ENCODE data around the gene SLC25A20. TPM values are rescaled to one million over a fixed set of nuclear protein-coding genes. Genes with fewer than 3 reads are reported as not detected.
A peak's percentile ranks its signal among the peaks of the same experiment; 100 is the strongest.
"Not testable (repeated sequence)": the region's sequence is repeated elsewhere in the genome, so short reads cannot be mapped to it uniquely, and the experiment has no call there.

SLC25A20 gene
- total RNA-seq, 1 donor from 2014 or later, result 23.7 TPM

DNA sequence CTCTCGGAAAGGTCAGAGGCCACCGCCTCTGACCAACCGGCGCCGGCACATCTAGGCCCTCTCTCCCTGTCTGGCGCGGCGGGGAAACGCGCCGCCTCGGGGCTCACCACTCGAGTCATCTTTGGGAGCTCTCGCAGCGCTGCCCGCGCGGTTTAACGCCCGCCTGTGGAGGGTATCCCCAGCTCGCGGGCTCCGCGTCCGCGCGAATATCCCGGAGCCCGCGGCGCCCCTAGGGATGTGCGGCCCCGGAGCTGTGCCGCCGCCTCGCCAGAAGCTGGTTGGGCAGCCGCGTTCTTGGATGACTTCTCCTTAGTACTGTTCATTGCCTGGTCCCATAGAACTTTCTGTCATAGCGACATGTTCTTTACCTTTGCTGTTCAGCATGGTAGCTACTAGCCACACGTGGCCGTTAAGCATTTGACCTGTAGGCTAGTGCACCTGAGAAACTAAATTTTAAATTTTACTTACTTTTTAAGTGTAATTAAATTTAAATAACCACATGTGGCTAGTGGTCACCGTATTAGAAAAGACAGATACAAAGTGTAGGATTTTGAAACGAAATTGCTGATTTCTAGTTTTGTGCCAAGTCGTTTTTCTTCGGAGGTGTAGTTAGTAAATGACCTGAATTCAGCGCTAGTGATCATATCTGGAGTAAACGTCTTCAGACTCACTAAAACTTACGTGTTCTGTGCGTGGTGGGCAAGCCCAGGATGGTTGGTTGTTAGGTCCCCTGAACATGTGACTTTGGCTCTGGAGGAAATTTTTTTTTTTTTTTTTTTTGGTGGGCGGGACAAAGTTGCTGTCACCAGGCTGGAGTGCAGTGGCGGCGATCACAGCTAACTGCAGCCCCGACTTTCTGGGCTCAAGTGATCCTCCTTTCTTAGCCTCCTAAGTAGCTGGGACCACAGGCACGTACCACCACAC lies 20.8 kb upstream of the SLC25A20 start:
- Mint-ChIP-seq H3K9me3 (ENCODE audit: low read depth) (no peaks in the 10 kb centered on the region), H3K27me3 (ENCODE audit: low read depth) (no peaks in the 10 kb centered on the region), H3K4me1 (ENCODE audit: low read depth) (peaks cover 22% of the 10 kb centered on the region), H3K4me3 (ENCODE audit: unreplicated experiment) (peak overlapping the region; percentile 87), H3K27ac (ENCODE audit: unreplicated experiment) (peak overlapping the region; percentile 95), H3K36me3 (ENCODE audit: low read depth) (peaks cover 2% of the 10 kb centered on the region)
- TF ChIP-seq CTCF (IDR thresholded peaks at IDR 0.05), result no peak
- DNase-seq (ENCODE audit: low spot score), result no peak

DNA sequence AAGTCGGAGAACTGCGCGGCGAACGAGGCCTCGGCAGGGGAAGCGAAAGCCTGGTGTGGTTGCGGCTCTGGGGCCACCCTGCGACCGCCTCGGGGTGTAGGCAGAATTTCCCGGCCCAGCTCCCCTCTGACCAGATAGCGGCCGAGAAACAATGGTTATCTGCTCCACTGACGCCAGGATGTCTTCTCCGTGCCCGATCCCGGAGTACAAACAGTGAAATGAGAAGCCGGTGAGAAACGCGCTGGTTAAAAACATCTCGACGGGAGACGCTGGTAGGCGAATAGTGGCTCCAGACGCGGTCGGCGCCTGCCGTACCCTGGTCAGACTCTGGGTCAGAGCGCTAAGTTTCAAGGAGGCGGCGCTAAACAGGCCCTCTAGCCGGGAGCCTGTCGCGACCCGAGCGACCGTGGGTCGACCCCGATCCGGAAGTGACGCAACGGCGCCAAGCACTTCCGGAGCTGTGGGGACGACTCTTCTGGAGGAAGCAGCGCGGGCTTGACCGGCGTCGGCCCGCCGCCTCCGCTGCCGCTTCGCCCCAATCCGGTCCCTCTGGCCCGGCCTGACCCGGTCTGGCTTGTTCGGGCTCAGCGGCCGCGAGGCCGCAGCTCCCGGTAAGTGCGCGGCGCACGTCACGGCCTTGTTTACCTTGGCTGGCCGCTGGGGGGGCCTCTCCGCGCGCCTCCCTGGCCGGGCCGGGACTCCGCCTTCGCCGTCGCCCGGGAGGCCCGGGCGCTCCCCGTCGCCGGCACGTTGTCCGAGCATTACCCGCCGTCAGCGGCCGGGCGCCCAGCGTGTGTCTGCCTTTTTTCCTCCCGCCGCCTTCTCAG lies 19.9 kb upstream of the SLC25A20 start, which contains the start of gene ARIH2:
Gene ARIH2, plus strand, starts transcription at position 455 of the 827 bp plus-strand sequence. CDS start 8,717 bp downstream, outside the sequence.
- Mint-ChIP-seq H3K27me3 (ENCODE audit: low read depth) (no peaks in the 10 kb centered on the region), H3K4me1 (ENCODE audit: low read depth) (peaks cover 22% of the 10 kb centered on the region), H3K4me3 (ENCODE audit: unreplicated experiment) (peak within 1 kb of the TSS; percentile 87), H3K27ac (ENCODE audit: unreplicated experiment) (peak within 1 kb of the TSS; percentile 99), H3K9me3 (ENCODE audit: low read depth) (no peaks in the 10 kb centered on the region), H3K36me3 (ENCODE audit: low read depth) (no peaks in the 10 kb centered on the region)
- TF ChIP-seq CTCF (IDR thresholded peaks at IDR 0.05), result peak; percentile 42
- peak; percentile 96 for DNase-seq (ENCODE audit: low spot score)

- Mint-ChIP-seq H3K36me3 (ENCODE audit: low read depth) (no peaks in the 10 kb centered on the region), H3K27me3 (ENCODE audit: low read depth) (no peaks in the 10 kb centered on the region), H3K27ac (ENCODE audit: unreplicated experiment) (no peak overlapping the region), H3K9me3 (ENCODE audit: low read depth) (no peaks in the 10 kb centered on the region), H3K4me3 (ENCODE audit: unreplicated experiment) (no peak overlapping the region), H3K4me1 (ENCODE audit: low read depth) (peaks cover 17% of the 10 kb centered on the region)
- TF ChIP-seq CTCF (IDR thresholded peaks at IDR 0.05), result no peak
- no peak for DNase-seq (ENCODE audit: low spot score)
These were observed 16.6 kb upstream of the SLC25A20 start for GRCh38 chr3:48915296-48915695.

GRCh38 chr3:48907026-48907425 lies 8.3 kb upstream of the SLC25A20 start:
- not testable (repeated sequence) for H3K27me3 Mint-ChIP-seq (ENCODE audit: low read depth); H3K27ac Mint-ChIP-seq (ENCODE audit: unreplicated experiment); H3K9me3 Mint-ChIP-seq (ENCODE audit: low read depth); H3K4me3 Mint-ChIP-seq (ENCODE audit: unreplicated experiment); H3K4me1 Mint-ChIP-seq (ENCODE audit: low read depth); DNase-seq (ENCODE audit: low spot score); H3K36me3 Mint-ChIP-seq (ENCODE audit: low read depth)

DNA sequence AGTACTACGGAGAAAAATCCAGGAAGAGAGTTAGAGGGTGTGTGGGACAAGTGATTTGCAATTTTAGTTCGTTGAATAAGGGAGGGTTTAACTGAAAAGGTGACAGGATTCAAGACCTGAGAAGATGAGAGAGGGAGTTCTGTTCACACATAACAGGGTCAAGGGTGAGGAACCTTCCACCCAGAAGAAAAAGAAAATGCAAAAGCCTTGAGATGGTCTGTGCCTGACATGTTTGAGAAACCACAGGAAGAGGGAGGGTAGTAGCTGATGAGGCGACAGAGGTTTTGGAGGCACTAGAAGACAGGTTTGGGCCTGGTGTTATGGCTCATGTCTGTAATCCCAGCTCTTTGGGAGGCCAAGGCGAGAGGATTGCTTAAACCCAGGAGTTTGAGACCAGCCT lies 591 bp upstream of the SLC25A20 start:
- H3K27me3 Mint-ChIP-seq (ENCODE audit: low read depth), result no peaks in the 10 kb centered on the region
- peaks cover 2% of the 10 kb centered on the region for H3K36me3 Mint-ChIP-seq (ENCODE audit: low read depth)
- TF ChIP-seq CTCF (IDR thresholded peaks at IDR 0.05), result no peak
- H3K27ac Mint-ChIP-seq (ENCODE audit: unreplicated experiment), result peak overlapping the region; percentile 88
- no peaks in the 10 kb centered on the region for H3K9me3 Mint-ChIP-seq (ENCODE audit: low read depth)
- no peak for DNase-seq (ENCODE audit: low spot score)
- H3K4me3 Mint-ChIP-seq (ENCODE audit: unreplicated experiment), result peak overlapping the region; percentile 88
- H3K4me1 Mint-ChIP-seq (ENCODE audit: low read depth), result peaks cover 23% of the 10 kb centered on the region

All from chondrocyte (in vitro differentiated cells).